Sigmoid colon (tissue), 4 donors: ENCODE measurements around the gene ZNF563.

ENCODE experiments used
- CTCF ChIP-seq, 4 experiments: fragments of 450-650 bp in 3 of 4; fragments of 200-600 bp in 1 of 4; IDR thresholded peaks; one replicate each; pipeline ENCODE4 v1.5.1; 2016 to 2019; ENCODE audit warnings: antibody characterized with exemption in 4 of 4, mild to moderate bottlenecking in 3 of 4, moderate library complexity in 2 of 4
- EP300 ChIP-seq, 4 donors: sonication (generic); formaldehyde crosslinking; IDR thresholded peaks; one replicate each; pipeline ENCODE4 v1.6.1; 2017; ENCODE audit warnings: antibody characterized with exemption in 4 of 4

GRCh38 chr19:12270854-12271253 lies 62.6 kb downstream of the ZNF563 start:
- no peak for TF ChIP-seq CTCF (IDR thresholded peaks at IDR 0.05)
- TF ChIP-seq EP300 (IDR thresholded peaks at IDR 0.05): no peak
